DND-41 (cell line): ENCODE measurements around the gene NKPD1.

Experiments
- CTCF ChIP-seq: IDR thresholded peaks from 2 replicates; pipeline ENCODE4 v1.5.1; 2012; ENCODE audit warnings: borderline replicate concordance, low read length, moderate library complexity, mild to moderate bottlenecking; ENCODE audit not compliant: poor library complexity, severe bottlenecking; ENCODE audit errors: extremely low read depth
- EZH2 ChIP-seq: IDR thresholded peaks from 3 replicates; pipeline ENCODE4 v1.6.1; 2012; ENCODE audit warnings: borderline replicate concordance, low read depth, mild to moderate bottlenecking, moderate library complexity, low read length, inconsistent platforms; ENCODE audit not compliant: severe bottlenecking

- TF ChIP-seq CTCF (peak; percentile 10), EZH2 (no peak)
These were observed 48.5 kb downstream of the NKPD1 start for GRCh38 chr19:45112111-45112827.
